Testis (tissue), 3 donors: ENCODE measurements around the gene RAB36. TPM values are rescaled to one million over a fixed set of nuclear protein-coding genes. Genes with fewer than 3 reads are reported as not detected.

Experiments used
- DNase-seq: peaks from one replicate; pipeline ENCODE4 v3.0.0-alpha.2; 2019
- H3K27ac ChIP-seq, 2 donors: fragments of 200-600 bp; sonication (generic); one replicate each; pipeline ENCODE4 v1.5.1; 2019
- H3K27me3 ChIP-seq: fragments of 200-600 bp; sonication (generic); one replicate; pipeline ENCODE4 v1.5.1; 2019
- H3K36me3 ChIP-seq: fragments of 200-600 bp; sonication (generic); one replicate; pipeline ENCODE4 v1.5.1; 2017; ENCODE audit warnings: low read depth; ENCODE audit errors: missing control alignments
- H3K4me1 ChIP-seq: fragments of 200-600 bp; sonication (generic); one replicate; pipeline ENCODE4 v1.5.1; 2019
- H3K4me3 ChIP-seq, 2 donors: fragments of 200-600 bp; sonication (generic); one replicate each; pipeline ENCODE4 v1.5.1; 2017 to 2019
- H3K9me3 ChIP-seq: fragments of 200-600 bp; sonication (generic); one replicate; pipeline ENCODE4 v1.5.1; 2017
- CTCF ChIP-seq, 3 experiments: fragments of 450-650 bp in 2 of 3; fragments of 200-600 bp in 1 of 3; sonication (generic) in 1 of 3; IDR thresholded peaks; one replicate each; pipeline ENCODE4 v1.5.1; 2016 to 2019; ENCODE audit warnings: antibody characterized with exemption in 3 of 3, mild to moderate bottlenecking in 2 of 3, moderate library complexity in 1 of 3
- POLR2A ChIP-seq: fragments of 450-650 bp; IDR thresholded peaks from one replicate; pipeline ENCODE4 v1.6.1; 2017; ENCODE audit warnings: antibody characterized with exemption, mild to moderate bottlenecking, moderate library complexity
- WGBS, 2 donors: methylation state at CpG; one replicate each; pipeline ENCODE4 v1.1.5; 2018; 5-methylcytosine and 5-hydroxymethylcytosine counted together
- intact Hi-C: fragments of 100-400 bp; cut with DNase I; formaldehyde crosslinking; loops from one replicate; pipeline ENCODE4 v1.15.1; 2023; ENCODE audit warnings: low total_unique reads
- polyA plus RNA-seq: library from polyadenylated mRNA; stranded (reverse); fragments of 350-450 nt; fragmentation: Illumina TruSeq; extraction: RNeasy Lipid Tissue Mini Kit (QIAGEN cat#74804); gene quantifications from one replicate; pipeline ENCODE4 v1.2.3, GENCODE V29; 2014; ENCODE audit warnings: low read depth, low replicate concordance; ENCODE audit not compliant: insufficient read depth
- total RNA-seq, 2 donors: library from RNA; depleted of rRNA; stranded (reverse); fragments of >200 nt; gene quantifications; one replicate each; pipeline ENCODE4 v1.2.3, GENCODE V29; 2016

The RAB36 gene
- total and polyA plus RNA-seq, 3 donors from 2014 or later, result 7.4 to 11.1 (median 7.5) TPM

GRCh38 chr22:23152238-23153114 lies 7.2 kb downstream of the RAB36 start:
- intact Hi-C loops, result no loop called here
- H3K36me3 ChIP-seq, result no peaks in the 10 kb centered on the region
- 80 to 86% methylated on average over 19 of the region's 19 CpGs for WGBS, 2 donors
- no peak for DNase-seq
- no peak overlapping the region for H3K4me3 ChIP-seq
- no peaks in the 10 kb centered on the region for H3K4me1 ChIP-seq
- no peaks in the 10 kb centered on the region for H3K27me3 ChIP-seq
- H3K27ac ChIP-seq, result no peak overlapping the region
- TF ChIP-seq POLR2A (no peak), CTCF (IDR thresholded peaks at IDR 0.05) (no peak)
- no peaks in the 10 kb centered on the region for H3K9me3 ChIP-seq

GRCh38 chr22:23153994-23154393 lies 8.7 kb downstream of the RAB36 start:
- H3K4me3 ChIP-seq, result no peak overlapping the region
- WGBS, 2 donors, result 91 to 92% methylated on average over 7 of the region's 7 CpGs
- no peaks in the 10 kb centered on the region for H3K27me3 ChIP-seq
- H3K9me3 ChIP-seq, result no peaks in the 10 kb centered on the region
- no peak for DNase-seq
- no peak for TF ChIP-seq CTCF (IDR thresholded peaks at IDR 0.05)
- TF ChIP-seq POLR2A, result no peak
- H3K27ac ChIP-seq, result no peak overlapping the region
- intact Hi-C loops, result no loop called here
- no peaks in the 10 kb centered on the region for H3K36me3 ChIP-seq
- H3K4me1 ChIP-seq, result no peaks in the 10 kb centered on the region

- Histone ChIP-seq H3K4me3 (no peak overlapping the region), H3K36me3 (no peaks in the 10 kb centered on the region), H3K4me1 (no peaks in the 10 kb centered on the region), H3K9me3 (no peaks in the 10 kb centered on the region), H3K27me3 (no peaks in the 10 kb centered on the region), H3K27ac (no peak overlapping the region)
- TF ChIP-seq CTCF (IDR thresholded peaks at IDR 0.05), result no peak
- no peak for DNase-seq
- intact Hi-C loops, result no loop called here
- WGBS, 2 donors, result 94 to 95% methylated on average over 5 of the region's 5 CpGs
Measured at GRCh38 chr22:23154461-23154860, 9.2 kb downstream of the RAB36 start.

GRCh38 chr22:23155143-23155542 lies 9.9 kb downstream of the RAB36 start:
- Histone ChIP-seq H3K4me3 (no peak overlapping the region), H3K27me3 (no peaks in the 10 kb centered on the region), H3K9me3 (no peaks in the 10 kb centered on the region), H3K27ac (no peak overlapping the region), H3K36me3 (no peaks in the 10 kb centered on the region), H3K4me1 (no peaks in the 10 kb centered on the region)
- 95 to 96% methylated on average over 3 of the region's 3 CpGs for WGBS, 2 donors
- DNase-seq, result no peak
- TF ChIP-seq CTCF (IDR thresholded peaks at IDR 0.05), result no peak
- no peak for TF ChIP-seq POLR2A
- intact Hi-C loops, result no loop called here

- H3K4me3 ChIP-seq, result no peak overlapping the region
- no peaks in the 10 kb centered on the region for H3K4me1 ChIP-seq
- no peak overlapping the region for H3K27ac ChIP-seq
- no peaks in the 10 kb centered on the region for H3K36me3 ChIP-seq
- 97 to 98% methylated on average over 8 to 9 of the region's 9 CpGs for WGBS, 2 donors
- no peaks in the 10 kb centered on the region for H3K9me3 ChIP-seq
- intact Hi-C loops, result no loop called here
- no peak for DNase-seq
- TF ChIP-seq CTCF (IDR thresholded peaks at IDR 0.05) (no peak), POLR2A (no peak)
- H3K27me3 ChIP-seq, result no peaks in the 10 kb centered on the region
Measured at GRCh38 chr22:23155831-23156230, 10.6 kb downstream of the RAB36 start.
